Choroid plexus epithelial cell (primary cell): Measurements from ENCODE around the gene ITPK1.

ENCODE experiments used
- DNase-seq: peaks from one replicate; pipeline ENCODE4 v3.0.0-alpha.2; 2010; ENCODE audit warnings: low read depth
- H3K4me3 ChIP-seq: 2 replicates; pipeline ENCODE4 v1.5.1; 2011; ENCODE audit warnings: low read depth, mild to moderate bottlenecking, control low read depth, low read length, moderate library complexity
- TF ChIP-seq, protein P1 (sequence below): conservative IDR thresholded peaks from 2 replicates; pipeline ENCODE4 v1.5.1; 2011; ENCODE audit warnings: low read depth, mild to moderate bottlenecking, control low read depth, inconsistent platforms, low read length, moderate library complexity

The ITPK1 gene

DNA sequence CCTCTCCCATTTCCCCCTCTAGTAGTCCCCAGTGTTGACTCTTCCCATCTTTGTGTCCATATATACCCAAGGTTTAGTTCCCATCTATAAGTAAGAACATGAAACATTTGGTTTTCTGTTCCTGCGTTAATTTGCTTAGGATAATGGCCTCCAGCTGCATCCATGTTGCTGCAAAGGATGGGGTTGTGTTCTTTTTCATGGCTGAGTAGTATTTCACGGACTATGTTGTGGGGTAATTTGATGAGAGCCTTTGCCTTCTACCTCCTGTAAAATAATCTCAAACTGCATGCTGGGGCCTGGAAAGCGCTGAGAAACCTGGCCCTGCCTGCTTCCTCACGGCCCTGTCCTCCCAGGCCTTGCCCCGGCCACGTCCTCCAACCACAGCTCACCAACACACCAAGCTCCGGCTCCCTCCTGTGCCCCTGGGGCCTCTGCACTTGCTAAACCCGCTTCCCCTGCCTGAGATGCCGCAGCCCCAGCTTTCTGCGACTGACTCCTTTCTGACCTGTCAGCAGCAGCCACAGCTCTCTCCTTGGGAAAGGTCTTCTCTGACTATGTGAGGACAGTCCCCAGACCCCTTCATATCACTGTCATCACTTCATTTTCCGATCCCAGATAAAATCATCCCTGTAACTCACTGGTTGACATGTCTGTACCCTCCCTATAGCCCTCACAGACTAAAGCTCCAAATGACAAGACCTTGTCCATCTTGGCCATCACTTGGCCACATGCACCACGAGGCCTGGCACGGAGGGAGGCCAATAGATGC is 19.8 kb downstream of the ITPK1 start:
- no peak for DNase-seq
- no peak overlapping the region for H3K4me3 ChIP-seq
- TF ChIP-seq, protein P1, sequence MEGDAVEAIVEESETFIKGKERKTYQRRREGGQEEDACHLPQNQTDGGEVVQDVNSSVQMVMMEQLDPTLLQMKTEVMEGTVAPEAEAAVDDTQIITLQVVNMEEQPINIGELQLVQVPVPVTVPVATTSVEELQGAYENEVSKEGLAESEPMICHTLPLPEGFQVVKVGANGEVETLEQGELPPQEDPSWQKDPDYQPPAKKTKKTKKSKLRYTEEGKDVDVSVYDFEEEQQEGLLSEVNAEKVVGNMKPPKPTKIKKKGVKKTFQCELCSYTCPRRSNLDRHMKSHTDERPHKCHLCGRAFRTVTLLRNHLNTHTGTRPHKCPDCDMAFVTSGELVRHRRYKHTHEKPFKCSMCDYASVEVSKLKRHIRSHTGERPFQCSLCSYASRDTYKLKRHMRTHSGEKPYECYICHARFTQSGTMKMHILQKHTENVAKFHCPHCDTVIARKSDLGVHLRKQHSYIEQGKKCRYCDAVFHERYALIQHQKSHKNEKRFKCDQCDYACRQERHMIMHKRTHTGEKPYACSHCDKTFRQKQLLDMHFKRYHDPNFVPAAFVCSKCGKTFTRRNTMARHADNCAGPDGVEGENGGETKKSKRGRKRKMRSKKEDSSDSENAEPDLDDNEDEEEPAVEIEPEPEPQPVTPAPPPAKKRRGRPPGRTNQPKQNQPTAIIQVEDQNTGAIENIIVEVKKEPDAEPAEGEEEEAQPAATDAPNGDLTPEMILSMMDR, result no peak

DNA sequence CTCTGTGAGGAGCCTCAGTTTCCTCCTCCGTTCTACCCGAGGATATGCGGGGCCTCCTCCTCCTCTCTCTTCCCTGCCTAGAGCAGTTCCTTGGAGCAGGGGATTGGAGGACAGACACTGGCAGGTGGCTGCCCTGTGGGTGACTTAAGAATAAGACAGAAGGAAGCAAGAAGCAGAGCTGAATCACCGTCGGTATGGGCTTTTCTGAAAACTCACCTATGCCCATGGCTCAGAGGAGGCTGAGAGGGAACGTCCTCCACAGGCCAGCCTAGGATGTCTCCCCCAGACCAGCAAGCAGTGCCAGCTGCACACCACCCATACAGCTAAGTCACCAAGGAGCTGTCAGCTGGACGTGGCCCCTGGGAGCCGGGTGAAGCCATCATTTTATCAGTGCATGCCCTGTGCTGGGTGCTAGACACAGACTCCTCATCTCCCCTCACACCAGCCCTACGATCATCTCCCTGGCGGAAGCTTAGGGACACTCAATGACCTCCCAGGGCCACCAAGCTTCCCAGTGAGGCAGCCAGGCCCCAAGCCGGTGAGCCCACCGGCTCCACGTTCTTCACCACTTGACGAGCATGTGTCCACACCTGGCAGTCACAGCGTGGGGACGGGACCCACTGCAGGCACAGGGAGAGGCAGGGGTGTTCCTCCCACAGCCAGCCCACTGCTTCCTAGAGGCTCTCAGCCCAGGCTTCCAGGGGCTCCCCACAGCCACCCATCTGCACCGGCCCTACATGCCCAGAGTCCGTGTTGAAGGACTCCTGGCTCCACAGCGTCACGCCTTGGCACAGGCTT is 21.4 kb downstream of the ITPK1 start:
- H3K4me3 ChIP-seq, result no peak overlapping the region
- TF ChIP-seq, protein P1, result no peak

DNA sequence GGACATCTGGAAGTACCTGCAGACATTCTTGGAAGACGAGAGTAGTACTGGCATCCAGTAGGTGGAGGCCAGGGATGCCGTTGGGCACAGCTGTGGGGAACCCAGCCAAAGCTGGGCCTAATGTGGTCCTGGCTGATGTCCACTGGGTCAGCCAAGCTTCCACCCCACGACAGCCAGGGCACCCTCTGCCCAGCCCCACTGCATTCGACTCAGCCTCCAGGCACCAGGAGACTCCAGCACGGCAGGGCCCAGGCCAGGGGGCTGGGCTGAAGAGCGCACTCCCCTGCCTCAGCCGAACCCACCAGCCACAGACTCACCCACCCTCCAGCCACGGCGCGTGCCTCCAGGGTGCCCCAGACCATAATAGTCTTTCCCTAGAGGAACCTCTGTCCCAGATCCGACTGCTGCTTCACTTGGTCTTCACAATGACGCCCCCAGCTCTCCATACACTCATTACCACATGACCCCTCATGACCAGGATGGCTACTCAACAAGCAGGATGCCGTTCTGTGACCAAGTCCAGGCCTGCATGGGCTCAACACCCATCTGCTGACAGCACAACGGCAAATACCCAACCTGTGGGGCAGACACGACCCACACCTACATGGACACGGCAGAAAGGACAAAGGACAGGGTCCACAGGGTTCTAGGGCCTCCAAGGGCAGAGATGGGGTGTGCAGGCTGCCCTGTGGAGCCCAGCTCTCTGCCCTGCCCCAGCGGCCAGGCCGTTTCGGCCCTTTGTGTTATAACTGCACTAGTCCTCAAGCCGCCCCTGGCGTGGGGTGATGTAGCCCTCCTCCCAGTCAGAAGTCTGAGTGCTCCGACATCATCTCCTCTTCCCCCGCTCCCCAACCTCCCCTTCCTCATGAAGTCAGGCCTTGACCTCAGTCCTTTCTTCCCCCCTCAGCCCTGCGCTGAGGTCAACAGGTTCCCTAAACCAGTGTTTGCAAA is 22.8 kb downstream of the ITPK1 start:
- no peak overlapping the region for H3K4me3 ChIP-seq
- no peak for DNase-seq
- TF ChIP-seq, protein P1, result no peak

More for the DNA sequence above, 21.4 kb downstream of the ITPK1 start:
- DNase-seq, result no peak

DNA sequence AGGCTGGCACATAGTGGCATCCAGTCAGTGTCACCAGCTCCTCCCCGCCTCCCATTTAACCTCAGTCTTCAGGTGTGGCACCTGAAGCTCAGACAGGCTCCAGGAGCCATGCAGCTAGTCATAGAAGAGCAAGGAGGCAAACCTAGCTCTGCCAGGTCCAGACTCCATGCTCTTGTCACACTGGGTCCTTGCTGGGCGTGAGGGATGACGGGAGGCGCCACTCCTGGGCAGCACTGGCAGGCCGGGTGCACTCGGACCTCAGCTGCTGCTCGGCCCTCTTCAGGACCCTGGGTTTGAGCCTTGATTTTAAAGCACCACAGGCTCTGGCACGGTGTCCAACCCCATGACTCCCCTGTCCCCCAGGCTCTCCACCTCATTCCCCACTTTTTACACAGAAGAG is 24.1 kb downstream of the ITPK1 start:
- TF ChIP-seq, protein P1, result no peak
- no peak for DNase-seq
- H3K4me3 ChIP-seq, result no peak overlapping the region

DNA sequence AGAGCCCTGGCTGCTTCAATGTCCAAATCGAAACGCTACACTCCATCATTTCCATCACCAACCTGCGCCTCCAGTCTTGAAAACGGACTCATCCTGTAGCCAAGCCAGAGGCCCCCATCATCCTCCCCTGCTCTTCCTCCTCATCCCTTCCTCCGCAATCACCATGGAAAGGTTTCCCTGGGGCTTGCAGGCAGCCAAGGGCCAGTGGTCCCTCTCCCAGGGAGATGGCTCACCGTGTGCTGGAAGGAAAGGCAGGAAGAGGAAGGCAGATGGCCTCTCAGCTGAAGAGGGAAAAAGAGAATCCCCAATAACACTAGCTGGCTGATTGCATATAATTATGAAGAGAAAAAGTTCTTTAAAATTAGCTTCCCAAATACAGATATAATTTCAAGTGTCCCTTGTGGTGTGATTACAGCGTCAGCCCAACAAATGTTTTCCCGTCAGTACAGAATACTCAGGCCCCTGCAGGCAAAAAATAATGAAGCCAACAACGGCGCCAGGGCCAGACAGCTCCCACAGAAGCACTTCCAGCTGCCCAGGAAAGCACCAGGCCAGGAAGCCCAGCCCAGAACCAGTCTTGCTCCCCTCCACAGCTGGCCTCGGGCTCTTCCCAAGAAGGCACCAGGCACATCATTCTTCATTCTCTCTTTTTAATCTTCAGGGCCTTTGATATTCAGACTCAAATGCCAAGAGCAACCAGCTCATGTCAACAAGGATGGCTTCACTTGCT is 24.7 kb downstream of the ITPK1 start:
- TF ChIP-seq, protein P1, result no peak
- no peak overlapping the region for H3K4me3 ChIP-seq
- DNase-seq, result no peak

DNA sequence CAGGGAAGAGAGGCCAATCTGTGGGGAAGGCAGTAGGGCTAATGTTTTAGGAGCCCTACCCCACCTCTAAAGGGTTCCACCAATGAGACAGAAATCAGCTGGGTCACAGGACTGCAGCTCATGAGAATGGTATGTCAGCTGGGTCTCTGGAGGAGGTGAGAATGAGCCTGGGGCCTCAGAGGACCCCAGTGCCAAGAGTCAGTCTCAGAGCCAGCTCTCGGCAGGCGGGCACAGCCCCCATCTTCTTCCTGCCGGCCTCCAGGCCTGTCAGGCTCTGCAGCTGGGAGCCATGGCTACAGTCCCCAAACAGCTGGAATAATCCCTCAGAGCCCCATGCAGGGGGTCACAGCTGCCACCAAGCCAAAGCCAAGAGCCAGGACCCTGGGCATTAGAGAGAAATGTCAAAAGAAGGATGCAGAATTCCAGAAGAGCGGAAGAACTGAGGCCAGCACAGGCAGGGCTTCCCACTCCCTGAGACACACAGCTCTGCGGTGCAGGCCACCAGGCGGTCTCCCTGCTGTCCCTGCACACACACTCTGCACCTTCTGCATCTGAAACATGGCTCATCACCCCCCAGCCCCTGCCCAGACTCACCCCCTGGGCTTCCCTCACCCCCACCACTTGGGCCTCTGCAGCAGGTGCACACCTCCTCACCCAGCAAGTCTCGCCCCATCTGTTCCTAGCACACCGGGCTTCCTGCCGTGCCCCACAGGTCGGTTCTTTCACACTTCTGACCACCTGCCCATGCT is 26.0 kb downstream of the ITPK1 start:
- TF ChIP-seq, protein P1, result no peak
- DNase-seq, result no peak
- no peak overlapping the region for H3K4me3 ChIP-seq
